TTC549 (cell line): ENCODE results near the gene RAE1.

Experiments
- FAIRE-seq: peaks from 2 replicates; lab custom pipeline; 2012; peaks lifted over from hg19 to GRCh38; lab: Jason Lieb, UNC

The RAE1 gene

GRCh38 chr20:57372157-57372556, 21.1 kb downstream of the RAE1 start:
- no peak for FAIRE-seq

GRCh38 chr20:57372581-57373350, 21.7 kb downstream of the RAE1 start:
- FAIRE-seq = no peak

GRCh38 chr20:57374343-57374930, 23.4 kb downstream of the RAE1 start:
- FAIRE-seq = no peak

- FAIRE-seq = no peak
These were observed 24.0 kb downstream of the RAE1 start for GRCh38 chr20:57374931-57375651.

GRCh38 chr20:57375652-57376230, 24.7 kb downstream of the RAE1 start:
- no peak for FAIRE-seq

GRCh38 chr20:57377350-57377749, 26.3 kb downstream of the RAE1 start:
- no peak for FAIRE-seq

- FAIRE-seq = no peak
These were observed 27.1 kb downstream of the RAE1 start for GRCh38 chr20:57378107-57378506.

GRCh38 chr20:57378646-57379262, 27.7 kb downstream of the RAE1 start:
- FAIRE-seq = no peak

- FAIRE-seq = no peak
These were observed 28.2 kb downstream of the RAE1 start for GRCh38 chr20:57379263-57379647.

GRCh38 chr20:57380081-57380750, 29.2 kb downstream of the RAE1 start:
- no peak for FAIRE-seq

GRCh38 chr20:57381596-57382503, 30.8 kb downstream of the RAE1 start:
- FAIRE-seq = peak; percentile 76

- FAIRE-seq = no peak
These were observed 31.5 kb downstream of the RAE1 start for GRCh38 chr20:57382516-57382915.

- FAIRE-seq = no peak
These were observed 32.6 kb downstream of the RAE1 start for GRCh38 chr20:57383447-57384347.

GRCh38 chr20:57384486-57384885, 33.4 kb downstream of the RAE1 start:
- no peak for FAIRE-seq

- no peak for FAIRE-seq
These were observed 34.1 kb downstream of the RAE1 start for GRCh38 chr20:57384953-57385761.

- FAIRE-seq = no peak
These were observed 34.9 kb downstream of the RAE1 start for GRCh38 chr20:57385940-57386339.

- FAIRE-seq = no peak
These were observed 35.7 kb downstream of the RAE1 start for GRCh38 chr20:57386762-57387161.

GRCh38 chr20:57387463-57387862, 36.4 kb downstream of the RAE1 start:
- no peak for FAIRE-seq

GRCh38 chr20:57387945-57388371, 36.9 kb downstream of the RAE1 start:
- FAIRE-seq = no peak
